NCI-H748 treated with DMSO at 0.1 percent for 48 hours (cell line): ENCODE data around the gene GABRQ.

Experiments used
- DNase-seq: peaks from one replicate; lab custom pipeline; 2025; lab: John Stamatoyannopoulos, UW

Gene GABRQ

DNA sequence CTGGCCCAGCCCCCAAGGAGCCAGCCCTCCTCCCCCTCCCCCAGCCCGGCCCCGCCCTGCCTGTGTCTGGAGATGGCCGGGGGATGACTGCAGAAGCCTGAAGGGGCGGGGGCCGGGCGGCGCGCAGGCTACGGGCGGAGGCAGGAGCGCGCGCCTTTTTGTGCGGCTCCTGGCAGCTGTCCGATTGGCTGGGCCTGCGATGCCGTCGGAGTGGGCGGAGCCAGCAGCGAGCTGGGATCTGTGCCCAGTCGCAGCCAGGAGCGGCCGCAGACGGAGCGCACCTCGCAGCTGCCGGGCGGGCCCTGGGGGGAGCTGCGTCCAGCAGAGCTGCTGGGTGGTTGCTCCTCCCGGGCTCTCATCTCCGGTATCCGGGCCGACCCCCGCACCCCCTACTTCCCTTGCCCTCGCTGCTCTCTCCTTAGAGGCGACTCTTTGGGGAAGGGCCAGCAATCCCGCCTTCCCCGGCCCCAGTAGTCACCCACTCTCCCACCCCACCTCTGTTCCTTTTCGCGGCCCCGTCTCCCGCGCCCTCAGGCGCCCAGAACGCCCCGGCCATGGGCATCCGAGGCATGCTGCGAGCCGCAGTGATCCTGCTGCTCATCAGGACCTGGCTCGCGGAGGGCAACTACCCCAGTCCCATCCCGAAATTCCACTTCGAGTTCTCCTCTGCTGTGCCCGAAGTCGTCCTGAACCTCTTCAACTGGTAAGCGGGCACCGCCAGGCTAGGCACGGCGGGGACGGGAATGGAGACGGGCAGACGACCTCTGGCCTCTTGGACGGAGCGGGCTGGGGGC, at the start of gene GABRQ:
Gene GABRQ (plus strand): TSS at position 247 of the 794 bp plus-strand sequence. CDS start 308 bp downstream, at position 555.
- DNase-seq, result peak; percentile 52

DNA sequence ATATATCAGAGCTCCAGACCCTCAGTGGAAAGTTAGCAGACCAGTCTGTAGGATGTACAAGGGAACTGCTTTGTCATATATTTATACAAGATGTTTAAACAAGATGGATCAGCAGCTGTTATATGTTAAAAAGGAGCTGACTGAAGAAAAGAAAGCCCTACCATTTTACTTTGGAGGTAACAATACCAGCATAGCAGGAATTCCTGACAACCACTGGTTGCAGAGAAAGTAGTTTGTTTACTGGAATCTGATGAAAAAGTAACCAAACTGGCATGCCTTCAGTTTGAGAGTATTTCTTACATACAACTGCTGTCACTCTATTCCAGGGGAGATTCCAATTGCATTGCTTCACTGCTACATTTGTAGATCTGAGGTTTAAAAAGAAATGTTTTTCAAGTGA, 49.5 kb upstream of the GABRQ start:
- no peak for DNase-seq

DNA sequence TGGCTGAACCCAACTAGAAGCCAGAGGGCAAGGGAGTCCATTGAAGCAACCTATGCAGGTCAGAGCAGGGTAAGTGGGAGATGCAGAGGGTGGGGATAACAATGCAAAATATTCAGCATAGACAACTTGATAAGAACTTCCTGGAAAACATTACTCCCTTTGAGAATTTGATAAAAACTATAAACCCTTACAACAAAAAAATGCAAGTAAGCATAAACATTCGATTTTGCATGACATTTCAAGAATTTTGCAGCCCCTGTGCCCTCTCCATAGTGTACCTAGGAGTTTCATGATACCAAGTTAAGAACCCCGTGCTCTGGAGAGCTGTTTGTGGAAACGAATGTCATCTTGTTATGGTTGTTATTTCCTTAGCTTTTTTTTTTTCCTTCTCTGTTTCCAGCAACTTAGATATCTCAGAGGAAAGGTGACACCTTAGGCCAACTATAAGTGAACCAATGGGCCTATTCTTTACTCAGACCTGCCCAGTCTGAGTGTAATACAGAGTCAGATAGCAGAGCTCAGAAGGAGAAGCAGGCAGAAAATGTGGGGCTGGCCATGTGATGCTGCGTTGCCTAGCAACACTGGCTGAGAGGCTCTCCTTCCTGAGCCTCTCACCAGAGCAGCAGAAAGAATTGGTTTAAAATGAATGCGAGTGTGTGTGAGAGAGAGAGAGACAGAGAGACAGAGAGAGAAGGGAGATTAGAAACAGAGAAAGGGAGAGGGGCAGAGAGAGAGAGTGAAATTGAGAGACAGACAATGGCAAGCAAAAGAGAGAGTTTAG, 36.7 kb upstream of the GABRQ start:
- no peak for DNase-seq

DNA sequence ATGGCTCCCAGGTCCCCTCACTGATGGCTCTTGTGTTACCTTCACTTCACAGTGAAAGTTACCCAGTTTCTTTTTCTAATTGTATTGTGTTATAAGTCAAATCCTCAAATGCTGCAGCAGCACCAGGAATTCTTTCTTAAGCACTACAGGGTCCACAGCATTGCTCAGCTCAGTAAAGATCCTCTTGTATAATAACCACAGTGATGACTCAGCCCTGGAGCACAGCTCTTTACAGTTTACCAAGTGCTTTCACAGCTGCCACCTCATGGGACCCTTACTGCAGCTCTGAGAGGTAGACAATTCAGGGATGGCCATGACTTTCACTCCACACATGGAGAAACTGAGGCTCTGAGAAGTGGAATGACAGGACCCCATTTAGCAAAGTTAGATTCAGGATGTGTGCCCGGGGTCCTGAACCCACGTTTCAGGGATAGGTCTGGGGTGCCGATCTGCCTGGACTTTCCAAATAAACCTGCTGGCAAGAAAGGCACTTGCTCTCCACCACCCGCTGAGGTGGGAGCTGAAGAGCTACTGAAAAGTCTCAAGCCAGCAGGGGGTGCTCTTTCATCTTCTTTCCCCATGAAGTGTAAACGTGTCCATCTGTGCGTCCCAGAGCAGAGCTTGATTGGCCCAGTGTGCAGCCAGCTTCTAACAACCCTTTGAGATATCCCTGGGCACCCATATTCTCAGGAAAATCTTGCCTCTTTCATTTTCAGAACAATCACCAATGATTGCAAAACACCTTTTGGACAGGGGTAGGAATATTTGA, 35.7 kb upstream of the GABRQ start:
- DNase-seq, result no peak

DNA sequence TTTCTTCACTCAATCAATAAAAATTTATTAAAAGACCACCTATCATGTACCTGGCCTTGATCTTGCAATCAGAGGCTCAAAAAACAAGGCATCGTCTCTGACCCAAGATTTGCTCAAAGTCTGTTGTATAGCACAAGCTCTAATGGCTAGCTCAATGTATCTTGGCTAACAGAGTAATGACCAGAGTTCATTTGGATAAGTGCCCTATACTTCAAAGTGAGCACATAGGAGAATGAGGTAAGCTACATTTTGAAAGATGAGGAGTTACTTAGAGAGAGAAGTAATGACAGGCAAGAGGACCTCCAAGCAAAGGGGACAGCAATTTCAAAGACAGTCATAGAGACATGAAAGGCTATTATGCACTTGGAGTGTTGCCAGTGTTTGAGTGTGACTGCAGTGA, 22.9 kb upstream of the GABRQ start:
- no peak for DNase-seq

DNA sequence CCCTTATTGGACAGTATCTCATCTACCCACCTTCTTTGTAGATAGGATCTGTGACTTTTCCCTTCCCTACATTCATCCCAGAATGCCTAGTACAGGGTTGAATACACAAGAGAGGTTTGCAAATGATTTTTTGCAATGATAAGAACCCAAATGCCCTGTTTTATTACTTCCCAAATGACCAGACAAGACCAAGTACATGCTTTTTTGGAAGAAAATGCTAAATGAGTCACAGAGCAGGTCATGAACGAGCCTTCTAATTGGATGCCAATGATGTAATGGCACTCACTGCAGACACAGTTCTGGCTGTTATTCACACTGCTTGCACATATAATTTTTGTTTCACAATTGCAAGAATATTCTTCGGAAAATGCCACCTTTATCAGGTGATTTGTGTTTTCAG, 17.8 kb upstream of the GABRQ start:
- no peak for DNase-seq

DNA sequence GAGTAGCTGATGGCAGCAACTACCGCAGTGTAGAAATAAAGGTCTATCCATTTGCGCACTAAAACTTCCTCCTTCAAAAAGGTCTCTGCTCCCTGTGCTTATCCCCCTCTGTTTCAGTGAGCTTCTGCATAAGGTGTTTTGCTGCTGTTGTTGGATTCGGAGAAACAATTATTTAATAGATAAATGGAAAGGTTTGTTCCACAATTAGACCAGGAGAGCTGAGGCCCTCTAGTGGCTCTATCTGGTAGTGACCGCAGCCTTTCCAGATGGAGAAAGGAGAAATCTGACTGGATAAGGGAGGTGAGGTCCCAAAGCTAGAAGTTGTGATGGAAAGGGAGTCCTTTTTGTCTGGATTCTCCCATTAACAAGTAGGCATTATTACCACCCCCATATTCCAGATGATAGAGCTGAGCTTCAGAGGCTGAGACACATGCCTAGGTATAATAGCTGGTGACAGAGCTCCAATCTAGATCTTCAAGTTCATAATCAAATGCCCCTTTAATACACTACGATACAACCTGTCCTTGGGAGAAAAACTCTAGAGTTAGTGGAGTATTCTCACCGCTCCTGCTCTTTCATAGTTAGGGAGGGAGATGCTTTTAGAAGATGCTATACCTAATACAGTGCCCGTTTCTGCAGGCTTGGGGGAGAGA, 5.1 kb upstream of the GABRQ start:
- peak; percentile 24 for DNase-seq

DNA sequence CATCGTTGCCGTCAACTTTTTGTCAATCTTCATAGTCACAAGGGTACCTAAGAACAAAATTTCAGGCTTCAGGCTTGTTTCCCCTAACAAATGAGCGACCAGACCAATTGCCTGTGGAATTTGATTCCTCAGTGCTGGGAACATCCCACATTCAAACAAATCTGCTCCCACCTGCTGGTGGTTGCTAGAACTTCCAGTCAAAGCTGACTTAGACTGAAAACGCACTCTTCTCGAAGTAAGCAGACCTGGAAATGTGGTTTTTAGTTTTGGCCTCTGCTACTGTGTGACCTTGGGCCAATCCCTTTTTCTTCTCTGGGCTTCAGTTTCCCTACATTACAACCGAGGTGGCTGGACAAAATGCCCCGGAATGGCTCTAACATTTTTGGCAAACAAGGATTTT, 1.8 kb upstream of the GABRQ start:
- DNase-seq, result peak; percentile 48

DNA sequence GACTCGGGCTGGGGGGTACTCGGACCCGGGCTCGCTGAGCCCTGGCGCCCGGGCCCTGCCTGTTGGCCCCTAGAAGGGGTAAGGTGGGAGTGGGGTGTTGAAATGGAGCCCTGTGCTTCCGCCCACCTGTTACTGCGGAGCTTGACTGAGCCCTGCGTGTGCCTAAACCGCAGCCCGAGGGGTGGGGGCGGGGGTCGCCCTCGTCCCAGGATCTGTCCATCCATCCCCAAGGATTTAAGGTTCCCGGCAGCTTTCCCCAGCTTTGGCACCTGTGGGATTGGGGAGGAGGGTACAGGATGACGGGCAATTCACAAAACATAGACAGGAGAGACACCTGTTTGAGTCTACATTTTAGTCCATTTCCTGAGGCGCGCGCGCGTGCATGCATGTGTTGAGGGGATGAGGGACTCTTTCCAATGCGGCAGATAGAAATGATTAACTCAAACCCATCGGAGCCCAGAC, 779 bp downstream of the GABRQ start:
- DNase-seq, result no peak

DNA sequence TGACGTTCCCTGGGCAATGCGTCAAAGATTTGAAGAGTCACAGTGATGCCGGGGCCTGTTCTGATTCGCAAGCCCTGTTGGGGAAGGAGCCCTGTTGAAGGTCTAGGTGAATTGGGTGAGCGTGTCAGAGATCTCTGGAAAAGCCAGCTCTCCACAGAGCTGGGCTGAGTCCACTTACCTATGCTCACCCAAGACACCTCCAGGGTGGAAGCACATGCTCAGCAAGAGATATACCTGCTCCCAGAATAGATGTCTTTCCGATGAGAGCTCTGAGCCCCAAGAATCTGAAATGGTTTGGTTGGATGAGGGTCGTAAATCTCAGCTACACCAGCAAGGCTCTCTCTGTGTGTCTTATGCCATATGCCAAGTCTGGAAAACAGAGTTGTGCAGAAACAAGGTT, 1.7 kb downstream of the GABRQ start:
- DNase-seq, result no peak

DNA sequence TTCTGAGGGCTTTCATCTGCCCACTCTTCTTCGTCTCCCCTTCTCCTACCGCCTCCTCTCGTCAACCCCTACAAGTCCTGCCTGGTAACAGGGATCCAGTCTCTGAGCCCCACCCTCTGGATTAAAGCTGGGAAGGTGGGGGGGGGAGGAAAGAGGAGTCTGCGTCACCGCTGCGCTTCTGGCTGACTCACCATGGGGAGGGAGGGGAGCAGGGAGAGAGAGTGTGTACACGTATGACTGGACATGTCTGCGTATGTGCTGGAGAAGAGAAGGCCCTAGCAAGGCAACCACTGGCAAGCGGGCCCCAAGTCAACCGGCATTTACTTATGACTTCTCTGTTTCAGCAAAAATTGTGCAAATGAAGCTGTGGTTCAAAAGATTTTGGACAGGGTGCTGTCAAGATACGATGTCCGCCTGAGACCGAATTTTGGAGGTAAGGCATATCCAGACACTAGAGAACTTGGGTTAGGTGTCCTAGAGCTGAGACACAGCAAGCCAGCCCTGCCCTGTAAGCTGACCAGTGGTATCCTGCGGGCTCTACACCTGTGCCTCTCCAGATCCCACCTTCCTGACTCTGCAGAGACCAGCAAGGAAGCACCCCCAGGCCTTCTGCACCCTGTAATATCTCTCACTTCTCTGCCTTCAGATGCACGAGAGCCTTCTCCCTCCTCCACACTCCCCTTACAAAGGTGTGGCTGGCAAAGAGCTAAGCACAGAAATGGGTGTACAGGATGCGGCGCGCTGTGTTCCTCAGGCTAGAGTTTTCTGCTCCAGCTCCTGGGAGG, 2.5 kb downstream of the GABRQ start:
- no peak for DNase-seq

DNA sequence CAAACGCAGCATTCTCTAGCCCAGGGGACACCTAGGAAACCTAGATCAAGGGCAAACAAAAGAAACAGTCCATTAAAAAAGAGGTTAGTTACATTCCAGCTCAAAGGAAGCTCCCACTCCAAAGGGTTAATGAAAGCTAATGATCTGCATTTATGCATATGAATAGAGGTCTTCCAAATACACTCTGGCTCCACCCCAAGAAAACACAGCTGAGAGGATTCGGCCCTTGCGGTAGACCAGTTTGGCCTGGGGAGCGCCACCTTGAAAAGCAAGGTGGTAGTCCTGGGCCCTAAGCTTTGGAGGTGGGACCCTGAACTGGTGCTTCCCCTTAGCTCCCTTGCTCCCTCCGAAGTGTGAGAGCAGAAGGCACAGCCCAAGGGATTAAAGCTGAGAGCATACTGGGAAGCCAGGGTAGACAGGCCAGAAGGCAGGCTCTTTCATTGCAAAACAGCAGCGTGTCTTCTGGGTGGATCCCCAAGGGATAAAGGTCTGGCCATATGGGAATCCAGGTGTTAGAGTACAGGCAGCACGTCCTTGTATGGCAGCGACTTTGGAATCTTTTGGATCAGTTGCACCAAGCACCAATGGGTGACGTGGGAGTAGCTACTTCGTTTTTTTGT, 3.7 kb downstream of the GABRQ start:
- DNase-seq, result no peak

DNA sequence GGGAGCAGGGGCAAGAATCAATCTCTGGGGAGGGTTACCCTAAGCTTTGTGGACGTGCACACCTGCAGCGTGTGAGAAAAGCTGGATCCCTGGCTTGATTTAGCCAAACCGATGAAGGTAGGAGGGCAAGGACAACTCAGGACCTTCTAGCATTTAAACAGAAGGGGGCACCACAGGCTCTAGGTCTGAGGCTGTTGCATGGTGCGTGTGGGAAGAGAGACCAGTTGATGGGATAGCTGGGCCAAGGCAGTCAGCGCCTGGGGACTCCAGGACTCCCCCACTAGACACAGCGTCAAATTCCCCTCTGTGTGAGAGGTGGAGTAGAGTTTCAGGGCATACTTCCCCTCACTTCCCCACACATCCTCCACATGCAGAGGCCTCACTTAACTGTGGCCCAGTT, 4.3 kb downstream of the GABRQ start:
- DNase-seq, result no peak

DNA sequence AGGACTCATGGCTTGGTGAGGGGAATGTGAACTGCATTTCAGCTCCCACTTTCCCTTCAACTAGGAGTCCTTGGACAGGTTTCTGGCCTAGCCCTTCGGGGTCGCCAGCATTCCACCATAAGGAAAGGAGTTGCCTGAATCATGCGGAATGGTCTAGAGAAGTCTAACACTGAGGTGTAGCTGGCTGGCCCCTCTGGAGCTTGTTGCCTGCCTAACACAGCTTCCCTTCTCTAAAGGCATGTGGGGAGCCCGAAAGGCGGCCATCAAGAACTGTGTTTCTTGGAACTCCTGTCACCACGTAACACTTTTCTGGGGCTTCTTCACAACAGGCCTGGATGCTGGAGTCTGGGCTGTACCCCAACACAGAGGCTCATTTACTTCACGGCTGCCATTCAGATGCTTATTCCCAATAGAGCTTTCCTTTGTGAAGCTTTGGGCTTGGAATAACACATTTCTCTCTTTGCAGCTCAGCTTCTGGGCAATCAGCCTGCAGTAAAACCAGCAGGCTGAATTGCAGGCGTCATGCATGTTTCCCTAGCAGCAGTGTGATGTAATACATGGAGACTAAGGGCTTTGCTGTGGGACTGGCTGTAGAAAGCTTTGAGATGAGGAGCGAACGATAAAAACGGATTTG, 5.4 kb downstream of the GABRQ start:
- DNase-seq, result no peak

DNA sequence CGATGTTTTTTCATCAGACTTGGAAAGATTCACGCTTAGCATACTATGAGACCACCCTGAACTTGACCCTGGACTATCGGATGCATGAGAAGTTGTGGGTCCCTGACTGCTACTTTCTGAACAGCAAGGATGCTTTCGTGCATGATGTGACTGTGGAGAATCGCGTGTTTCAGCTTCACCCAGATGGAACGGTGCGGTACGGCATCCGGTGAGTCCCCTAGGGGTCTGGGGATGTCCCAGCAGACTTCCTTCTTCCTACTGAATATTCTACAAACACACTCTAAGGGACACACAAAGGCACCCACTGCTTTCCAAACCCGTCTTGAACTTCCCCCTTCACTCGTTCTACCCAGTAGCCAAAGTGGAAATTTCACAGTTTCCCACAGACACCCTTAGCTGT, 9.3 kb downstream of the GABRQ start:
- DNase-seq, result no peak

DNA sequence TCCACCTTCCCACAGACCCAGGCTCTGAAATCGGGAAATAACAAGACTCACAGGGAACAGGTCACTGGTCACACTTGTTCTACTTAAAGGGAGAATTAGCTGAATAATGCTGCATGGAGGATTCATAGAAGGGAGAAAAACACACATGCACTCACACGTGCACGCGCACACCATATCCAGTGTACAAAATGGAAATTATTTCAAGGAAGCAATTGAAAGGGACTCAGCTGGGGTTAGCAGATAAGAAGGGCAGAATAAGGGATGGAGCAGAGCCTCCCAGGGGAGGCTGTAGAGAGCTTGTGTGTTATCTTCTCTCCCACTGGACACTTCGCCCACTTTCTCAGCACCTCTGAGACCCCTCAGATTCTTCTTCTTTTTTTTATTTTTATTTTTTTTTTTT, 10.3 kb downstream of the GABRQ start:
- no peak for DNase-seq

DNA sequence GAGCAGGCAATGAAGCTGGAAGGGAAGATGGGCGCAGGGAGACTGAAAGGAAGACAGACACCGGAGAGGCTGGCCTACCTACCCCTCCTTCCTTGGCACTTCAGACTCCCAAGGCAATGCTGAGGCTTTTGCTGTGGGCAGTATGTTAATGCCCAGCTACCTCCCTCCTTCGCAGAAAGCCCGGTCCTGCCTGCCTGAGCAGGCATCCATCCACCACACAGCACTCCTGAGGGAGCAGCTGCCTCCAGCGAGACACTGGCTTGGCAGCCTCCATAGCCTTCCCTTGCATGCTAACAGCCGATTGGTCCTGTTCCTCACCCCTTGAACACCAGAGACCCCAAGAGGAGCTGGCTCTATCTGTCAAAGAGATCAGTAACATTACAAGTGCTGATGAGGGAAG, 14.4 kb downstream of the GABRQ start:
- no peak for DNase-seq

DNA sequence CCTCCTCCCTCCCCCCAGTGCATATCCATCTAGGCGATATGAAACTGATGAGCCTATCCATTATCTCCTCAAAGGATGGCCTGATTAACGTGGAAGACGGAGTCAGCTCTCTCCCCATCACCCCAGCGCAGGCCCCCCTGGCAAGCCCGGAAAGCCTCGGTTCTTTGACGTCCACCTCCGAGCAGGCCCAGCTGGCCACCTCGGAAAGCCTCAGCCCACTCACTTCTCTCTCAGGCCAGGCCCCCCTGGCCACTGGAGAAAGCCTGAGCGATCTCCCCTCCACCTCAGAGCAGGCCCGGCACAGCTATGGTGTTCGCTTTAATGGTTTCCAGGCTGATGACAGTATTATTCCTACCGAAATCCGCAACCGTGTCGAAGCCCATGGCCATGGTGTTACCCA, 14.8 kb downstream of the GABRQ start:
- no peak for DNase-seq

DNA sequence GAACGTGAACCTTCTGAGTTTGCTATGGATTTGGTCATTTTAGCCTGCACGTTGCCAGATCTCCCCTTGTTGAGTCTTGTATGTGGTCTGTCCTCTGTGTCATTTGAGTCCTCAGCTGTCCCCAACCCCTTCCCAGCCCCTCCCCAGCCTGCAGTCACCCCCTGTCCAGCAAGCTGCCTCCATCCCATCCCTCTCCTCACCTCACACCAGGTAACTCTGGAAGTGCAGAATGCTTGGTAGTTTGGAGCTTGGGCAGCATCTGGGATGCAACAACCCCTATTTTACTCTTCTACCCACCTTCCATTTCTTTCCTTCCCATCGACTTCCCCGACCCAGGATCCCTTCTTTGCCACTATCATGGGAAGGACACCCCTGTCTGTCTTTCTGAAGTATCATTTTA, 18.4 kb downstream of the GABRQ start:
- DNase-seq, result no peak

DNA sequence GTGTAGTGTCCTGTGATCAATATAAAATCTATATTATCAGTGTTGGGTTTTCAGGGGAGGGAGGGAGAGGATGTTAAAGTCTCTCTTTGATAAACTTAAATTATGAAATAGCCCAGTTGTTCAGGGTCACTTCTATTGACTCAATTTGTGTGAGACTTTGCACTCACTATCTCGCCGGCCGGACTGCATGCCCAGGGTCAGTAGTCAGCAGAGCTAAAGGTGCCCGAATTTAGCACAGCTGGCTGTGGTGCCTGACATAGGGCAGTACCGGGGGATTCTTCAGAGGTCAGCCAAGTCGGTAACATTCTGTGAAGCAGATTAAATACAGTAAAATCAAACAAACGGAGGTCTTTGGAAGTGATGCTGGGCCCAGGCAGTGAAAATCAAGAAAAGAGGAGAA, 19.2 kb downstream of the GABRQ start:
- no peak for DNase-seq
